Caco-2 (cell line): ENCODE data around the gene ATAD3C. TPM values are rescaled to one million over a fixed set of nuclear protein-coding genes. Genes with fewer than 3 reads are reported as not detected.

Source experiments
- BruUV-seq: library from RNA; stranded (reverse); fragments of 400-500 nt; replicated peaks from 2 replicates; lab custom pipeline; 2021; lab: Mats Ljungman, UMichigan
- CTCF ChIA-PET: fragments of 300-600 bp; sonication (Branson Sonifier 250); formaldehyde crosslinking; loops from one replicate; lab custom pipeline; 2022; ENCODE audit warnings: antibody characterized with exemption; lab: Charles Lee
- POLR2A ChIA-PET: fragments of 300-600 bp; sonication (Branson Sonifier 250); formaldehyde crosslinking; loops from one replicate; lab custom pipeline; 2022; ENCODE audit warnings: antibody characterized with exemption; lab: Charles Lee
- DNase-seq, 2 experiments: peaks; one replicate each; pipeline versions ENCODE4 v3.0.0 to v3.0.0-alpha.2; 2020 to 2022
- H3K27me3 ChIP-seq: replicated peaks from 2 replicates; pipeline ENCODE4 v1.6.0; 2011; ENCODE audit warnings: low read length; ENCODE audit not compliant: control insufficient read depth, insufficient read depth
- H3K36me3 ChIP-seq: 2 replicates; pipeline ENCODE4 v1.5.1; 2011; ENCODE audit warnings: low read length; ENCODE audit not compliant: control insufficient read depth, insufficient read depth
- H3K4me1 ChIP-seq: fragments of 250-450 bp; sonication (Bioruptor Pico); 2 replicates; pipeline ENCODE4 v1.5.1; 2020; ENCODE audit warnings: mild to moderate bottlenecking
- H3K4me3 ChIP-seq: 2 replicates; pipeline ENCODE4 v1.5.1; 2011; ENCODE audit warnings: low read depth, mild to moderate bottlenecking, control low read depth, low read length
- H3K9me3 ChIP-seq: fragments of 250-450 bp; sonication (Bioruptor Pico); 2 replicates; pipeline ENCODE4 v1.5.1; 2020; ENCODE audit warnings: mild to moderate bottlenecking, moderate library complexity
- H3K27ac Mint-ChIP-seq: one replicate; pipeline ENCODE4 v1.8.0; 2022; ENCODE audit warnings: mixed read lengths; ENCODE audit not compliant: unreplicated experiment
- H3K27me3 Mint-ChIP-seq: one replicate; pipeline ENCODE4 v1.8.0; 2022; ENCODE audit warnings: mixed read lengths; ENCODE audit not compliant: insufficient read depth, unreplicated experiment
- H3K36me3 Mint-ChIP-seq: one replicate; pipeline ENCODE4 v1.8.0; 2022; ENCODE audit warnings: mild to moderate bottlenecking, mixed read lengths; ENCODE audit not compliant: insufficient read depth, unreplicated experiment
- H3K4me1 Mint-ChIP-seq: one replicate; pipeline ENCODE4 v1.8.0; 2022; ENCODE audit warnings: low read depth, mixed read lengths; ENCODE audit not compliant: unreplicated experiment
- H3K4me3 Mint-ChIP-seq: one replicate; pipeline ENCODE4 v1.8.0; 2022; ENCODE audit warnings: mild to moderate bottlenecking, moderate library complexity, mixed read lengths; ENCODE audit not compliant: unreplicated experiment
- H3K9me3 Mint-ChIP-seq: one replicate; pipeline ENCODE4 v1.8.0; 2022; ENCODE audit warnings: mixed read lengths; ENCODE audit not compliant: unreplicated experiment
- intact Hi-C: fragments of 100-400 bp; cut with micrococcal nuclease; formaldehyde crosslinking; loops from one replicate; pipeline ENCODE4 v1.10.0; 2022; ENCODE audit not compliant: unreplicated experiment
- total RNA-seq: library from RNA; stranded (reverse); gene quantifications from 2 replicates; pipeline ENCODE4 v1.2.3, GENCODE V29; 2022
- TF ChIP-seq, protein P1 (sequence below), 2 experiments: fragments of 200-600 bp in 1 of 2; IDR thresholded peaks; 1 replicate in 1 of 2; 2 replicates in 1 of 2; pipeline versions ENCODE4 v1.5.1 to v1.8.0; 2011 to 2022; ENCODE audit warnings: antibody characterized with exemption in 1 of 2, control low read depth in 1 of 2, inconsistent platforms in 1 of 2, low read depth in 1 of 2, low read length in 1 of 2, mild to moderate bottlenecking in 1 of 2, moderate library complexity in 1 of 2; ENCODE audit not compliant: insufficient read depth in 1 of 2, severe bottlenecking in 1 of 2, unreplicated experiment in 1 of 2

ATAD3C gene
- total RNA-seq, 1 experiment from 2014 or later = 0.95 TPM

DNA sequence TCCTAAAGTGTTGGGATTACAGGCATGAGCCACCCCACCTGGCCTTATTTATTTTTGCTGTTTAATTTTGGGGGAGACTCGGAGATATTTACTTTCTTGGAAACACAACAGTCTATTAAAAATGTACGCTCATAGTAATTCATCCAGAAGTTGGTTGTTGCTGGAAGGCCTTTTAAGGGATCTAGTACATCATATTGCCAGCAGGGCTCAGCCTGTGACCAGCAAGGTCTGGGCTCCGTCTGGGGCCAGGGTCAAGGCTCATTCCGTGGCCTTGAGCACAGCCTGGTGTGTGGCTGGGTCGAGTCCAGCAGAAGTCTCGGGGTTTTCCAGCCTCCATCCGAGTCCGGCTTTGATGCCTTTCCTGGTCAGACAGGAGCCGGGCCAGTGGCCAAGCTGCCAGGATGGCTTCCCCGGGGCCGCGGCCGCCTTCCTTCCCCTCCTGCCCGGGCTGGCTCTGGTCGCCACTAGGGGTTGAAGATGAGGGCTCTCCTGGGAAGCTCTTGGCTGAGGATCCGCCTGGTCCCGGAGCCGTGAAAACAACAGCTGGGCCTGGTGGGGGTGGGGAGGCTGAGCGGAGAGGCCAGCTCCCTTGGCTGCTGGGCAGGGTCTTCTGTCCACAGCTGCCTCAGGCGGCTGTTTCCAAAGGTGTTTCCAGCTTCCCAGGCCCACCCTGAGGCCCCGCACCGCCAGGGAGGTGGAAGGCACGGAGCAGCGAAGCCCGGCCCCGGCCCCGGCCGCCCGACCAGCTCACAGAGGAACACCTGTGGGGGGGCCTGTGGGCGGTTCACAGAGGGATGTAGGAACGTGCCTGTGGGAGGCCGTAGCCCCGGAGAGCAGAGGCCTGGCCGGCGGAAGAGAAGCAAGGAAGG lies 19.1 kb upstream of the ATAD3C start:
- H3K4me1 Mint-ChIP-seq = peaks cover 5% of the 10 kb centered on the region
- Histone ChIP-seq H3K36me3 (no peaks in the 10 kb centered on the region), H3K4me1 (peaks cover 63% of the 10 kb centered on the region), H3K9me3 (no peaks in the 10 kb centered on the region), H3K27me3 (no peaks in the 10 kb centered on the region), H3K4me3 (no peak overlapping the region)
- H3K27ac Mint-ChIP-seq = peak overlapping the region; percentile 59
- ChIA-PET POLR2A (interaction anchor here (0.6 to 0.7 kb wide), 3 partner anchors 14 to 31 kb away, joined by 4 to 6 read pairs (median 4); partner anchors contain the start of gene CCNL2), CTCF (interaction anchor here (0.6 kb wide), 1 partner anchor 239 kb away, joined by 3 read pairs; no protein-coding TSS in a partner anchor)
- H3K27me3 Mint-ChIP-seq = no peaks in the 10 kb centered on the region
- intact Hi-C loops = loop anchor here (5.0 kb wide), 1 partner anchor 33 kb away; the partner anchor contains the start of gene CCNL2
- TF ChIP-seq, protein P1, sequence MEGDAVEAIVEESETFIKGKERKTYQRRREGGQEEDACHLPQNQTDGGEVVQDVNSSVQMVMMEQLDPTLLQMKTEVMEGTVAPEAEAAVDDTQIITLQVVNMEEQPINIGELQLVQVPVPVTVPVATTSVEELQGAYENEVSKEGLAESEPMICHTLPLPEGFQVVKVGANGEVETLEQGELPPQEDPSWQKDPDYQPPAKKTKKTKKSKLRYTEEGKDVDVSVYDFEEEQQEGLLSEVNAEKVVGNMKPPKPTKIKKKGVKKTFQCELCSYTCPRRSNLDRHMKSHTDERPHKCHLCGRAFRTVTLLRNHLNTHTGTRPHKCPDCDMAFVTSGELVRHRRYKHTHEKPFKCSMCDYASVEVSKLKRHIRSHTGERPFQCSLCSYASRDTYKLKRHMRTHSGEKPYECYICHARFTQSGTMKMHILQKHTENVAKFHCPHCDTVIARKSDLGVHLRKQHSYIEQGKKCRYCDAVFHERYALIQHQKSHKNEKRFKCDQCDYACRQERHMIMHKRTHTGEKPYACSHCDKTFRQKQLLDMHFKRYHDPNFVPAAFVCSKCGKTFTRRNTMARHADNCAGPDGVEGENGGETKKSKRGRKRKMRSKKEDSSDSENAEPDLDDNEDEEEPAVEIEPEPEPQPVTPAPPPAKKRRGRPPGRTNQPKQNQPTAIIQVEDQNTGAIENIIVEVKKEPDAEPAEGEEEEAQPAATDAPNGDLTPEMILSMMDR (IDR thresholded peaks at IDR 0.05; ENCODE audit: insufficient read depth in 1 of 2, low read depth in 1 of 2, low read length in 1 of 2, severe bottlenecking in 1 of 2, unreplicated experiment in 1 of 2) = no peak
- no peak overlapping the region for H3K4me3 Mint-ChIP-seq
- DNase-seq = peak in 1 of 2 experiments; percentile 73
- no TSS peak for BruUV-seq
- peaks cover 8% of the 10 kb centered on the region for H3K36me3 Mint-ChIP-seq
- no peaks in the 10 kb centered on the region for H3K9me3 Mint-ChIP-seq

DNA sequence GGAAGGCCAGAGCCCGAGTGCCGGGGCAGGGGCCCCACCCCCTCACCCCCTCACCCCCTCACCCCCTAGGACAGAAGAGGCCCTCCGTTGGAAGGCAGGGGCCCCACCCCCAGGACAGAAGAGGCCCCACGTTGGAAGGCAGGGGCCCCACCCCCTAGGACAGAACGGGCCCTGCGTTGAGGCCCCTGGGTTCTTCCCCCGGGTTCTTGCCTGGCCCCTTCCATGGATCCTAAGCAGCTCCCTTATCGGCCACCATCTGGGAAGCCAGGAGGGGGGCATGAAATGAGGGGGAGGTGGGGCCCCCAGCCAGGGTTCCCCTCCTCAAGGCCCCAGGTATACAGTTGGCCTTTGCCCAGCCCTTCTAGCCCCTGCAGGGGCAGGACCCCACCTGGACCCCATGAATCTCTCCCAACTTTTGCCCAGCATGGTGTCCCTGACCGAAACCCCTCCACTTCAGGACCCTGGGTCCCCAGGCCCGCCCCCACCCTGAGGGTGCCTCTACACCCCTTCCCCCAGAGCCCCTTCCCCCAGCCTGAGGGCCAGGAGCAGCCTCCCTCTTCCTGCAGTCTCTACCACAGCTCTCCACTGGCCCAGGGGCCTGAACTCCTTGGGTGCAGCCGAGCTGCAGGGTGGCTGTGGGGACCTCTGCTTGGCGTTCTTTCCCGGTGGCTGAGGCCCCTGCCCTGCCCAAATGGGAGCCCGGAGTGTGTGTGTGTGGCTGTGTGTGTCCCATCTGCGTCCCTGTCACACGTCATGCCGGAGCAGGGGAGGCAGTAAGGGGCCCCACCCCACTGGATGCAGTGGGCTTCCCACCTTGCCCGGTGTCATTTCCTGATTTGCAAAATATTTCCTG lies 18.3 kb upstream of the ATAD3C start:
- Mint-ChIP-seq H3K9me3 (no peaks in the 10 kb centered on the region), H3K27me3 (no peaks in the 10 kb centered on the region), H3K4me3 (peak overlapping the region; percentile 55), H3K36me3 (peaks cover 8% of the 10 kb centered on the region), H3K4me1 (peaks cover 5% of the 10 kb centered on the region), H3K27ac (peak overlapping the region; percentile 89)
- H3K4me1 ChIP-seq = peaks cover 59% of the 10 kb centered on the region
- no peaks in the 10 kb centered on the region for H3K36me3 ChIP-seq
- no peaks in the 10 kb centered on the region for H3K9me3 ChIP-seq
- no peaks in the 10 kb centered on the region for H3K27me3 ChIP-seq
- no peak for DNase-seq
- intact Hi-C loops = loop anchor here (5.0 kb wide), 1 partner anchor 34 kb away; the partner anchor contains the start of gene CCNL2
- CTCF ChIA-PET = interaction anchor here (0.6 kb wide), 1 partner anchor 39 kb away, joined by 3 read pairs; no protein-coding TSS in a partner anchor
- POLR2A ChIA-PET = interaction anchor here (1.9 kb wide), 1 partner anchor 23 kb away, joined by 8 read pairs; no protein-coding TSS in a partner anchor
- no TSS peak for BruUV-seq
- H3K4me3 ChIP-seq = no peak overlapping the region
- TF ChIP-seq, protein P1 (IDR thresholded peaks at IDR 0.05; ENCODE audit: insufficient read depth in 1 of 2, low read depth in 1 of 2, low read length in 1 of 2, severe bottlenecking in 1 of 2, unreplicated experiment in 1 of 2) = no peak
